Progenitor cell of endocrine pancreas (in vitro differentiated cells): ENCODE measurements around the gene PFDN2. TPM values are rescaled to one million over a fixed set of nuclear protein-coding genes. Genes with fewer than 3 reads are reported as not detected.

Source experiments
- DNase-seq: peaks from one replicate; pipeline ENCODE4 v3.0.0; 2021; ENCODE audit warnings: low spot score; ENCODE audit not compliant: unreplicated experiment
- H3K27ac Mint-ChIP-seq: 2 replicates; pipeline ENCODE4 v1.8.0; 2021; ENCODE audit warnings: mild to moderate bottlenecking, moderate library complexity, mixed read lengths
- H3K27me3 Mint-ChIP-seq: 2 replicates; pipeline ENCODE4 v1.8.0; 2021; ENCODE audit warnings: mixed read lengths
- H3K36me3 Mint-ChIP-seq: 2 replicates; pipeline ENCODE4 v1.8.0; 2022; ENCODE audit warnings: mixed read lengths; ENCODE audit not compliant: insufficient read depth
- H3K4me1 Mint-ChIP-seq: 2 replicates; pipeline ENCODE4 v1.8.0; 2021; ENCODE audit warnings: low read depth, mixed read lengths
- H3K4me3 Mint-ChIP-seq: 2 replicates; pipeline ENCODE4 v1.8.0; 2021; ENCODE audit warnings: low read depth, mild to moderate bottlenecking, moderate library complexity, mixed read lengths
- H3K9me3 Mint-ChIP-seq: 2 replicates; pipeline ENCODE4 v1.8.0; 2021; ENCODE audit warnings: low read depth, mixed read lengths
- CTCF ChIP-seq: fragments of 200-600 bp; sonication (generic); IDR thresholded peaks from one replicate; pipeline ENCODE4 v1.5.0; 2021; ENCODE audit warnings: antibody characterized with exemption, mild to moderate bottlenecking; ENCODE audit not compliant: unreplicated experiment
- total RNA-seq: library from RNA; stranded (reverse); gene quantifications from 2 replicates; pipeline ENCODE4 v1.2.1, GENCODE V29; 2021

The PFDN2 gene
- total RNA-seq, 1 donor from 2014 or later, result 54.8 TPM

- Mint-ChIP-seq H3K27me3 (peaks cover 9% of the 10 kb centered on the region), H3K36me3 (peaks cover 2% of the 10 kb centered on the region), H3K4me3 (no peak overlapping the region), H3K9me3 (no peaks in the 10 kb centered on the region), H3K27ac (no peak overlapping the region), H3K4me1 (peaks cover 5% of the 10 kb centered on the region)
- DNase-seq, result no peak
- TF ChIP-seq CTCF, result no peak
Measured at GRCh38 chr1:161096530-161096929, 21.3 kb downstream of the PFDN2 start.

GRCh38 chr1:161096015-161096414, 21.8 kb downstream of the PFDN2 start:
- no peak for TF ChIP-seq CTCF
- H3K4me3 Mint-ChIP-seq, result no peak overlapping the region
- peaks cover 5% of the 10 kb centered on the region for H3K4me1 Mint-ChIP-seq
- H3K27me3 Mint-ChIP-seq, result peaks cover 9% of the 10 kb centered on the region
- no peak for DNase-seq
- H3K27ac Mint-ChIP-seq, result no peak overlapping the region
- H3K36me3 Mint-ChIP-seq, result peaks cover 2% of the 10 kb centered on the region
- no peaks in the 10 kb centered on the region for H3K9me3 Mint-ChIP-seq

- Mint-ChIP-seq H3K4me3 (no peak overlapping the region), H3K36me3 (peaks cover 2% of the 10 kb centered on the region), H3K27ac (no peak overlapping the region), H3K27me3 (peaks cover 9% of the 10 kb centered on the region), H3K4me1 (peaks cover 5% of the 10 kb centered on the region), H3K9me3 (no peaks in the 10 kb centered on the region)
- no peak for TF ChIP-seq CTCF
- DNase-seq, result no peak
Measured at GRCh38 chr1:161095230-161095629, 22.6 kb downstream of the PFDN2 start.

- no peaks in the 10 kb centered on the region for H3K9me3 Mint-ChIP-seq
- peaks cover 5% of the 10 kb centered on the region for H3K4me1 Mint-ChIP-seq
- no peak overlapping the region for H3K4me3 Mint-ChIP-seq
- DNase-seq, result no peak
- H3K36me3 Mint-ChIP-seq, result no peaks in the 10 kb centered on the region
- no peak for TF ChIP-seq CTCF
- H3K27me3 Mint-ChIP-seq, result peaks cover 9% of the 10 kb centered on the region
- H3K27ac Mint-ChIP-seq, result no peak overlapping the region
Measured at GRCh38 chr1:161094481-161094880, 23.4 kb downstream of the PFDN2 start.

- no peak overlapping the region for H3K27ac Mint-ChIP-seq
- DNase-seq, result no peak
- no peaks in the 10 kb centered on the region for H3K9me3 Mint-ChIP-seq
- no peak overlapping the region for H3K4me3 Mint-ChIP-seq
- peaks cover 9% of the 10 kb centered on the region for H3K27me3 Mint-ChIP-seq
- peaks cover 4% of the 10 kb centered on the region for H3K4me1 Mint-ChIP-seq
- TF ChIP-seq CTCF, result no peak
- no peaks in the 10 kb centered on the region for H3K36me3 Mint-ChIP-seq
Measured at GRCh38 chr1:161092621-161093028, 25.2 kb downstream of the PFDN2 start.
